Measurements from ENCODE around the gene SMPD4.
"Not testable (repeated sequence)": the region's sequence is repeated elsewhere in the genome, so short reads cannot be mapped to it uniquely, and the experiment has no call there.

DNA sequence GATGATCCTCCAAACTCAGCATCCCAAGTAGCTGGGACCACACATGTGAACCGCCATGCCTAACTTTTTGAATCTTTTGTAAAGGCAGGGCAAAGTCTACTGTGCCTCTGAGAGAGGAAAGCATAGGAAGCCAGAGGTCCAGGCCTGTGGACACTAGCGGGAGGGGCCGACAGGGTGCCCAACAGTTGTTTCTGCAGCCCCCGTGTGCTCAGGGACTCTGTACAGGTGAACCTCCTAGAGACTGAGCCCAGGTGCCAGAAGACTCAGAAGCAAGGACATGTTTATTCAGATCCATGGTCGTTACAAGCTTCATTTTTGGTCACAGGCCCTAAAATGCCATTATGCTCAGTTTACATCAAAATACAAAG is 30.3 kb downstream of the SMPD4 start:
- TF ChIP-seq POLR2AphosphoS5, POLR2A (IDR thresholded peaks at IDR 0.05): not testable (repeated sequence)
- TF ChIP-seq, protein P1, sequence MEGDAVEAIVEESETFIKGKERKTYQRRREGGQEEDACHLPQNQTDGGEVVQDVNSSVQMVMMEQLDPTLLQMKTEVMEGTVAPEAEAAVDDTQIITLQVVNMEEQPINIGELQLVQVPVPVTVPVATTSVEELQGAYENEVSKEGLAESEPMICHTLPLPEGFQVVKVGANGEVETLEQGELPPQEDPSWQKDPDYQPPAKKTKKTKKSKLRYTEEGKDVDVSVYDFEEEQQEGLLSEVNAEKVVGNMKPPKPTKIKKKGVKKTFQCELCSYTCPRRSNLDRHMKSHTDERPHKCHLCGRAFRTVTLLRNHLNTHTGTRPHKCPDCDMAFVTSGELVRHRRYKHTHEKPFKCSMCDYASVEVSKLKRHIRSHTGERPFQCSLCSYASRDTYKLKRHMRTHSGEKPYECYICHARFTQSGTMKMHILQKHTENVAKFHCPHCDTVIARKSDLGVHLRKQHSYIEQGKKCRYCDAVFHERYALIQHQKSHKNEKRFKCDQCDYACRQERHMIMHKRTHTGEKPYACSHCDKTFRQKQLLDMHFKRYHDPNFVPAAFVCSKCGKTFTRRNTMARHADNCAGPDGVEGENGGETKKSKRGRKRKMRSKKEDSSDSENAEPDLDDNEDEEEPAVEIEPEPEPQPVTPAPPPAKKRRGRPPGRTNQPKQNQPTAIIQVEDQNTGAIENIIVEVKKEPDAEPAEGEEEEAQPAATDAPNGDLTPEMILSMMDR (IDR thresholded peaks at IDR 0.05), result not testable (repeated sequence)

All from upper lobe of left lung (tissue), 4 donors.